Measurements from ENCODE around the gene CCDC170. TPM values are rescaled to one million over a fixed set of nuclear protein-coding genes. Genes with fewer than 3 reads are reported as not detected.

The CCDC170 gene
- total RNA-seq, 1 experiment from 2014 or later: not detected

DNA sequence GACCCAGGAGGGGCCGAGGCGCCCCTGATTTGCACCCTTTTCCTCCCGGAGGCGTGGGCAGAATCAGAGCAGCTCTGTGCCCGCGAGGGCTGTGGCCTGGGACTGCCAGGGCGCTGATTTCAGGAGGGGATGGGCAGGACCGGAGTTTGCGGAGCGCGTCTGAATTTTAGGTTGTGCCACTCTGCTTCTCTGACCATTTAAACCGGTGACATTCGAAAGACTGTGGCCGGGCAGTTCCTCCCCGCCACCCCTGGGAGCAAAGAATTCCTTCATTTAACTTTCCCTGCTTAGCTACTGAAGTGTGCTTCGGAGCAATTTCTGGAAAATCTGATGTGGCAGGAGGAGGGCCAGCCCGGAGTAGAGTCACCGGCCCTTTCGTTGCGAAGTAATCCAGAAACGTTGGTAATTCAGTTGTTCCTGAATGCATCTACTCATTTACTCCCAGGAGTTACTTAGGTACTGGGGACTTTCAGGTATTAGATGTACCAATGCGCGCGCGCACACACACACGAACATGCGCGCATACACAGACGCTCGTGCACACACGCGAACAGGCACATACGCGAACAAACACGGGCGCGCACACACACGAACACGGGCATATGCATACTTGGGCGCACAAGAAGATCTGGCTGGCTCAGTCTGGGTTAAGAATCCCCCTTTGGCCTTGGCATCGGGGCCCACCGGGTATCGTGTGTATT, 568 bp downstream of the CCDC170 start:
- intact Hi-C loops (cut with micrococcal nuclease; ENCODE audit: unreplicated experiment) (no loop called here), in situ Hi-C loops (cut with HindIII; ENCODE audit: low pct_unique_long_range_greater_than_20kb, low sequenced_read_pairs) (no loop called here)
- no peak overlapping the region for H3K27ac ChIP-seq (ENCODE audit: low read length)
- TF ChIP-seq SIN3A (IDR thresholded peaks at IDR 0.05; ENCODE audit: borderline replicate concordance, insufficient read depth, low read depth, low read length) (no peak), TCF7L2 (IDR thresholded peaks at IDR 0.05; ENCODE audit: low read depth, low read length) (no peak), POLR2AphosphoS5 (IDR thresholded peaks at IDR 0.05; ENCODE audit: low read depth, low read length) (no peak)
- TF ChIP-seq, protein P1, sequence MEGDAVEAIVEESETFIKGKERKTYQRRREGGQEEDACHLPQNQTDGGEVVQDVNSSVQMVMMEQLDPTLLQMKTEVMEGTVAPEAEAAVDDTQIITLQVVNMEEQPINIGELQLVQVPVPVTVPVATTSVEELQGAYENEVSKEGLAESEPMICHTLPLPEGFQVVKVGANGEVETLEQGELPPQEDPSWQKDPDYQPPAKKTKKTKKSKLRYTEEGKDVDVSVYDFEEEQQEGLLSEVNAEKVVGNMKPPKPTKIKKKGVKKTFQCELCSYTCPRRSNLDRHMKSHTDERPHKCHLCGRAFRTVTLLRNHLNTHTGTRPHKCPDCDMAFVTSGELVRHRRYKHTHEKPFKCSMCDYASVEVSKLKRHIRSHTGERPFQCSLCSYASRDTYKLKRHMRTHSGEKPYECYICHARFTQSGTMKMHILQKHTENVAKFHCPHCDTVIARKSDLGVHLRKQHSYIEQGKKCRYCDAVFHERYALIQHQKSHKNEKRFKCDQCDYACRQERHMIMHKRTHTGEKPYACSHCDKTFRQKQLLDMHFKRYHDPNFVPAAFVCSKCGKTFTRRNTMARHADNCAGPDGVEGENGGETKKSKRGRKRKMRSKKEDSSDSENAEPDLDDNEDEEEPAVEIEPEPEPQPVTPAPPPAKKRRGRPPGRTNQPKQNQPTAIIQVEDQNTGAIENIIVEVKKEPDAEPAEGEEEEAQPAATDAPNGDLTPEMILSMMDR (IDR thresholded peaks at IDR 0.05): no peak
- TF ChIP-seq, protein P2, sequence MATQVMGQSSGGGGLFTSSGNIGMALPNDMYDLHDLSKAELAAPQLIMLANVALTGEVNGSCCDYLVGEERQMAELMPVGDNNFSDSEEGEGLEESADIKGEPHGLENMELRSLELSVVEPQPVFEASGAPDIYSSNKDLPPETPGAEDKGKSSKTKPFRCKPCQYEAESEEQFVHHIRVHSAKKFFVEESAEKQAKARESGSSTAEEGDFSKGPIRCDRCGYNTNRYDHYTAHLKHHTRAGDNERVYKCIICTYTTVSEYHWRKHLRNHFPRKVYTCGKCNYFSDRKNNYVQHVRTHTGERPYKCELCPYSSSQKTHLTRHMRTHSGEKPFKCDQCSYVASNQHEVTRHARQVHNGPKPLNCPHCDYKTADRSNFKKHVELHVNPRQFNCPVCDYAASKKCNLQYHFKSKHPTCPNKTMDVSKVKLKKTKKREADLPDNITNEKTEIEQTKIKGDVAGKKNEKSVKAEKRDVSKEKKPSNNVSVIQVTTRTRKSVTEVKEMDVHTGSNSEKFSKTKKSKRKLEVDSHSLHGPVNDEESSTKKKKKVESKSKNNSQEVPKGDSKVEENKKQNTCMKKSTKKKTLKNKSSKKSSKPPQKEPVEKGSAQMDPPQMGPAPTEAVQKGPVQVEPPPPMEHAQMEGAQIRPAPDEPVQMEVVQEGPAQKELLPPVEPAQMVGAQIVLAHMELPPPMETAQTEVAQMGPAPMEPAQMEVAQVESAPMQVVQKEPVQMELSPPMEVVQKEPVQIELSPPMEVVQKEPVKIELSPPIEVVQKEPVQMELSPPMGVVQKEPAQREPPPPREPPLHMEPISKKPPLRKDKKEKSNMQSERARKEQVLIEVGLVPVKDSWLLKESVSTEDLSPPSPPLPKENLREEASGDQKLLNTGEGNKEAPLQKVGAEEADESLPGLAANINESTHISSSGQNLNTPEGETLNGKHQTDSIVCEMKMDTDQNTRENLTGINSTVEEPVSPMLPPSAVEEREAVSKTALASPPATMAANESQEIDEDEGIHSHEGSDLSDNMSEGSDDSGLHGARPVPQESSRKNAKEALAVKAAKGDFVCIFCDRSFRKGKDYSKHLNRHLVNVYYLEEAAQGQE (IDR thresholded peaks at IDR 0.05; ENCODE audit: insufficient read depth in 1 of 2, low read depth in 2 of 2, low read length in 1 of 2): no peak
- H3K4me1 ChIP-seq (ENCODE audit: control insufficient read depth, insufficient read depth, low read length): no peaks in the 10 kb centered on the region; the same call in 1 of the 2 replicates
- peaks cover 23% of the 10 kb centered on the region for H3K27me3 ChIP-seq (ENCODE audit: control insufficient read depth, insufficient read depth, low read length)
- peak overlapping the region; percentile 49 to 55 for H3K4me3 ChIP-seq (ENCODE audit: low read depth in 2 of 2, low read length in 2 of 2)
- no peaks in the 10 kb centered on the region for H3K9me3 ChIP-seq (ENCODE audit: control insufficient read depth, insufficient read depth, low read depth, low read length)
- POLR2A ChIA-PET: no interaction called here
- DNase-seq (ENCODE audit: low read depth, low spot score) (no peak), ATAC-seq (peak; percentile 71)
- CTCF ChIA-PET: no interaction called here
- BruUV-seq (replicated peaks): no TSS peak
- H3K36me3 ChIP-seq (ENCODE audit: control insufficient read depth, insufficient read depth, low read length): no peaks in the 10 kb centered on the region

DNA sequence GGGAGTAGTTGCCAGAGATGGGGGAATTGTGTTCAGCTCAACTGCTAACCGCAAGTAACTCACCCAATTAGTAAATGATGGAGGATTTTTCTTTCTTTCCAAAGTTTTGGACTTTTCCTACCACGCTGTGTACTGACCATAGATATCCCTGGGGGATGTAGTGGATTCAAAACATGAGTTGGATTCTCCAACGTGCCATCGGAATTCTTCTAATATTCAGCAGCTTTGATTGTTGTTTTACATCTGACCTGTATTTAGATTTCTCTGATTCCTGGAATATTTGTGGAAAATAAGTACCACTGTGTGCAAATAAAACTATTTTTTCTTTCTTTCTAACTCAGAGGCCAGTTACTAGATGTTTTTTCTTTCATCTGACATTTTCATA, 1.1 kb downstream of the CCDC170 start:
- no peak for TF ChIP-seq SIN3A (IDR thresholded peaks at IDR 0.05; ENCODE audit: borderline replicate concordance, insufficient read depth, low read depth, low read length)
- no peak for TF ChIP-seq TCF7L2 (IDR thresholded peaks at IDR 0.05; ENCODE audit: low read depth, low read length)
- TF ChIP-seq, protein P2 (IDR thresholded peaks at IDR 0.05; ENCODE audit: insufficient read depth in 1 of 2, low read depth in 2 of 2, low read length in 1 of 2): no peak
- no peak for TF ChIP-seq POLR2AphosphoS5 (IDR thresholded peaks at IDR 0.05; ENCODE audit: low read depth, low read length)
- TF ChIP-seq, protein P1 (IDR thresholded peaks at IDR 0.05): no peak
- Histone ChIP-seq H3K4me1 (ENCODE audit: control insufficient read depth, insufficient read depth, low read length) (no peaks in the 10 kb centered on the region; the same call in 1 of the 2 replicates), H3K27ac (ENCODE audit: low read length) (no peak overlapping the region), H3K36me3 (ENCODE audit: control insufficient read depth, insufficient read depth, low read length) (no peaks in the 10 kb centered on the region), H3K9me3 (ENCODE audit: control insufficient read depth, insufficient read depth, low read depth, low read length) (no peaks in the 10 kb centered on the region), H3K27me3 (ENCODE audit: control insufficient read depth, insufficient read depth, low read length) (peaks cover 23% of the 10 kb centered on the region), H3K4me3 (ENCODE audit: low read depth in 2 of 2, low read length in 2 of 2) (peak overlapping the region; percentile 49 to 55)
- in situ Hi-C loops (cut with HindIII; ENCODE audit: low pct_unique_long_range_greater_than_20kb, low sequenced_read_pairs) (no loop called here), intact Hi-C loops (cut with micrococcal nuclease; ENCODE audit: unreplicated experiment) (no loop called here)
- no peak for ATAC-seq
- ChIA-PET POLR2A (no interaction called here), CTCF (no interaction called here)
- no TSS peak for BruUV-seq (replicated peaks)
- no peak for DNase-seq (ENCODE audit: low read depth, low spot score)

Data from Panc1 (cell line).